Endothelial cell (in vitro differentiated cells): Measurements from ENCODE around the gene PDGFRB. TPM values are rescaled to one million over a fixed set of nuclear protein-coding genes. Genes with fewer than 3 reads are reported as not detected.

Experiments used
- DNase-seq: peaks from one replicate; pipeline ENCODE4 v3.0.0; 2021; ENCODE audit warnings: low spot score
- H3K27ac Mint-ChIP-seq: one replicate; pipeline ENCODE4 v1.8.0; 2021; ENCODE audit warnings: mixed read lengths, inconsistent platforms; ENCODE audit not compliant: unreplicated experiment
- H3K27me3 Mint-ChIP-seq: one replicate; pipeline ENCODE4 v1.8.0; 2021; ENCODE audit warnings: mild to moderate bottlenecking, moderate library complexity, mixed read lengths, inconsistent platforms; ENCODE audit not compliant: unreplicated experiment
- H3K36me3 Mint-ChIP-seq: one replicate; pipeline ENCODE4 v1.8.0; 2021; ENCODE audit warnings: mild to moderate bottlenecking, low read depth, mixed read lengths, inconsistent platforms; ENCODE audit not compliant: unreplicated experiment
- H3K4me1 Mint-ChIP-seq: one replicate; pipeline ENCODE4 v1.8.0; 2021; ENCODE audit warnings: mild to moderate bottlenecking, mixed read lengths, inconsistent platforms; ENCODE audit not compliant: unreplicated experiment
- H3K4me3 Mint-ChIP-seq: one replicate; pipeline ENCODE4 v1.8.0; 2021; ENCODE audit warnings: mild to moderate bottlenecking, mixed read lengths, inconsistent platforms; ENCODE audit not compliant: unreplicated experiment
- H3K9me3 Mint-ChIP-seq: one replicate; pipeline ENCODE4 v1.8.0; 2021; ENCODE audit warnings: mixed read lengths, inconsistent platforms; ENCODE audit not compliant: unreplicated experiment
- total RNA-seq: library from RNA; stranded (reverse); fragmentation: NEBNext Ultra II Directional; extraction: Animal tissue kit (Norgen Biotek cat#: 25700); gene quantifications from one replicate; pipeline ENCODE4 v1.2.1, GENCODE V29; 2021; ENCODE audit not compliant: unreplicated experiment
- TF ChIP-seq, protein P1 (sequence below): fragments of 200-600 bp; sonication (generic); IDR thresholded peaks from one replicate; pipeline ENCODE4 v1.5.0; 2021; ENCODE audit warnings: antibody characterized with exemption; ENCODE audit not compliant: unreplicated experiment

The PDGFRB gene
- total RNA-seq, 1 donor from 2014 or later: 23.7 TPM

- Mint-ChIP-seq H3K27me3 (peaks cover 6% of the 10 kb centered on the region), H3K9me3 (no peaks in the 10 kb centered on the region), H3K36me3 (peaks cover 3% of the 10 kb centered on the region), H3K4me3 (no peak overlapping the region), H3K4me1 (peaks cover 4% of the 10 kb centered on the region), H3K27ac (no peak overlapping the region)
- no peak for DNase-seq
- TF ChIP-seq, protein P1, sequence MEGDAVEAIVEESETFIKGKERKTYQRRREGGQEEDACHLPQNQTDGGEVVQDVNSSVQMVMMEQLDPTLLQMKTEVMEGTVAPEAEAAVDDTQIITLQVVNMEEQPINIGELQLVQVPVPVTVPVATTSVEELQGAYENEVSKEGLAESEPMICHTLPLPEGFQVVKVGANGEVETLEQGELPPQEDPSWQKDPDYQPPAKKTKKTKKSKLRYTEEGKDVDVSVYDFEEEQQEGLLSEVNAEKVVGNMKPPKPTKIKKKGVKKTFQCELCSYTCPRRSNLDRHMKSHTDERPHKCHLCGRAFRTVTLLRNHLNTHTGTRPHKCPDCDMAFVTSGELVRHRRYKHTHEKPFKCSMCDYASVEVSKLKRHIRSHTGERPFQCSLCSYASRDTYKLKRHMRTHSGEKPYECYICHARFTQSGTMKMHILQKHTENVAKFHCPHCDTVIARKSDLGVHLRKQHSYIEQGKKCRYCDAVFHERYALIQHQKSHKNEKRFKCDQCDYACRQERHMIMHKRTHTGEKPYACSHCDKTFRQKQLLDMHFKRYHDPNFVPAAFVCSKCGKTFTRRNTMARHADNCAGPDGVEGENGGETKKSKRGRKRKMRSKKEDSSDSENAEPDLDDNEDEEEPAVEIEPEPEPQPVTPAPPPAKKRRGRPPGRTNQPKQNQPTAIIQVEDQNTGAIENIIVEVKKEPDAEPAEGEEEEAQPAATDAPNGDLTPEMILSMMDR: no peak
Observed at GRCh38 chr5:150121448-150122157, 34.0 kb downstream of the PDGFRB start.

DNA sequence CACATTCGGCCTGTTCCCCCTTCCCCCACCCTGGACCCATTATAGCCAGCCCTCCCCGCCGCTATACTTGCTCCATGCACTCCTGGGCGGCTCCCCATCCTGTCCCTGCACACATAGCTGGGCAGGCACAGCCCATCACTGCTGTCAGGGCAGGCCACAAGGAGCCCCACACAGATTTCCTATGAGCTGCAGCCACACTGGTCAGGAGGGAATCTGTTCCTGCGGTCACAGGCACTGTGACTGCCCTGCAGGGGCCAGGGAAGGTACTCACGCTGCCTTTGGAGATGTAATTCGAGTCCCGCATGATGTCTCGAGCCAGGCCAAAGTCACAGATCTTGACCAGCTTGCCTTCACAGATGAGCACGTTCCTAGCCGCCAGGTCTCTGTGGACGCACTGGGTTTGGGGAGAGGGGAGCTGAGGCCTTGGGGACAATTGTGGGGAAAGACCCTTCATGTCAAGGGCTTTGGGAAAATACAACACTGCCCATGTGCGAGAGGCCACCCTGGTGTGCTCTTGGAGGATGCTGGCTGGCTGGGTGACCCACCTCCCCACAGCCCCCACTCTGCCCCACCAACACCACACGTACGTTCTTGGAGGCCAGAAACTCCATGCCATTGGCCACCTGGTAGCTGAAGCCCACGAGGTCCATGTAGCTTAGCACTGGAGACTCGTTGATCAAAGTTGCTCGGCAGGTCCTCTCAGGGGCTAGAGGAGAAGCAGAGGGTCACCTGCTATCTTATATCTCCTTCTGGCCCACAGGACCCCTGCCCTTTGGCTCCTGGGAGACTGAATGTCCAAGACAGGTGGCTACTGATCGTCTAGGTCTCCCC, 34.8 kb downstream of the PDGFRB start:
- Mint-ChIP-seq H3K27ac (no peak overlapping the region), H3K27me3 (peaks cover 8% of the 10 kb centered on the region), H3K4me3 (no peak overlapping the region), H3K36me3 (peaks cover 3% of the 10 kb centered on the region), H3K4me1 (peaks cover 4% of the 10 kb centered on the region), H3K9me3 (no peaks in the 10 kb centered on the region)
- no peak for DNase-seq
- TF ChIP-seq, protein P1: no peak

DNA sequence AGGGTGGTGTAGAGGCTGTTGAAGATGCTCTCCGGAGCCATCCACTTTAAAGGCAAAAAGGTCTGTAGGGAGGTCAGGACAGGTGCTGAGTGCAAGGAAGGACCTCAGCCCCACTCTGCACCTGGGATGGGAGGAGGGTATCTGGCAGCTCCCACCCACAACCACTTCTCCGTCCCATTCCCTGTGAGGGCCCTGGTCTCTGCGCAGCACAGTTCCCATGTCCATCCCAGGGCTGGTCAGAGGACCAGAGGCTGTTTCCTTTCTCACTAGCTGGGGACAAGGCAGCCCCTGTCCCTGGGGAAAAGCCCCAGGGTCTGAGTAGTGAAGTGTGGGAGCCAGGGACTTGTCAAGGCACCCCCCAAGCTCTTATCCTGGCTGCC, 35.6 kb downstream of the PDGFRB start:
- TF ChIP-seq, protein P1: no peak
- H3K9me3 Mint-ChIP-seq: no peaks in the 10 kb centered on the region
- H3K27ac Mint-ChIP-seq: no peak overlapping the region
- peaks cover 9% of the 10 kb centered on the region for H3K27me3 Mint-ChIP-seq
- peaks cover 5% of the 10 kb centered on the region for H3K4me1 Mint-ChIP-seq
- H3K4me3 Mint-ChIP-seq: no peak overlapping the region
- peaks cover 3% of the 10 kb centered on the region for H3K36me3 Mint-ChIP-seq
- no peak for DNase-seq

- Mint-ChIP-seq H3K27ac (no peak overlapping the region), H3K36me3 (peaks cover 3% of the 10 kb centered on the region), H3K4me3 (no peak overlapping the region), H3K27me3 (peaks cover 11% of the 10 kb centered on the region), H3K4me1 (peaks cover 2% of the 10 kb centered on the region), H3K9me3 (no peaks in the 10 kb centered on the region)
- TF ChIP-seq, protein P1: no peak
- no peak for DNase-seq
Observed at GRCh38 chr5:150119421-150120061, 36.1 kb downstream of the PDGFRB start.
